WERI-Rb-1 (cell line): Measurements from ENCODE around the gene SHC2.
"Not testable (repeated sequence)": the region's sequence is repeated elsewhere in the genome, so short reads cannot be mapped to it uniquely, and the experiment has no call there.

Experiments
- DNase-seq: peaks from one replicate; pipeline ENCODE4 v3.0.0-alpha.2; 2020
- H3K27ac ChIP-seq: fragments of 250-450 bp; sonication (Bioruptor Pico); 2 replicates; pipeline ENCODE4 v1.5.1; 2020; ENCODE audit warnings: mild to moderate bottlenecking, moderate library complexity
- H3K27me3 ChIP-seq: fragments of 250-450 bp; sonication (Bioruptor Pico); 2 replicates; pipeline ENCODE4 v1.5.1; 2021; ENCODE audit warnings: mild to moderate bottlenecking, low read depth, moderate library complexity; ENCODE audit not compliant: insufficient read depth, severe bottlenecking
- H3K36me3 ChIP-seq: fragments of 250-450 bp; sonication (Bioruptor Pico); 2 replicates; pipeline ENCODE4 v1.5.1; 2020; ENCODE audit warnings: mild to moderate bottlenecking, moderate library complexity
- H3K4me3 ChIP-seq: 2 replicates; pipeline ENCODE4 v1.5.1; 2011; ENCODE audit warnings: low read depth, mild to moderate bottlenecking, control low read depth, low read length
- H3K9me3 ChIP-seq: fragments of 250-450 bp; sonication (Bioruptor Pico); 2 replicates; pipeline ENCODE4 v1.5.1; 2021; ENCODE audit warnings: mild to moderate bottlenecking, moderate library complexity; ENCODE audit not compliant: severe bottlenecking
- CTCF ChIP-seq: IDR thresholded peaks from 2 replicates; pipeline ENCODE4 v1.5.1; 2011; ENCODE audit warnings: low read depth, mild to moderate bottlenecking, control low read depth, inconsistent platforms, low read length

SHC2 gene

GRCh38 chr19:399370-399769, 61.5 kb downstream of the SHC2 start:
- Histone ChIP-seq H3K27ac (no peak overlapping the region), H3K36me3 (no peaks in the 10 kb centered on the region), H3K4me3 (no peak overlapping the region), H3K27me3 (no peaks in the 10 kb centered on the region), H3K9me3 (peaks cover 2% of the 10 kb centered on the region)
- no peak for TF ChIP-seq CTCF
- no peak for DNase-seq

- no peak overlapping the region for H3K27ac ChIP-seq
- H3K27me3 ChIP-seq: no peaks in the 10 kb centered on the region
- H3K4me3 ChIP-seq: no peak overlapping the region
- H3K9me3 ChIP-seq: peaks cover 2% of the 10 kb centered on the region
- DNase-seq: no peak
- no peaks in the 10 kb centered on the region for H3K36me3 ChIP-seq
- no peak for TF ChIP-seq CTCF
Measured at GRCh38 chr19:398719-399118, 62.1 kb downstream of the SHC2 start.

GRCh38 chr19:397941-398706, 62.7 kb downstream of the SHC2 start:
- Histone ChIP-seq H3K9me3 (peaks cover 4% of the 10 kb centered on the region), H3K27me3 (no peaks in the 10 kb centered on the region), H3K27ac (no peak overlapping the region), H3K36me3 (no peaks in the 10 kb centered on the region), H3K4me3 (no peak overlapping the region)
- no peak for DNase-seq
- TF ChIP-seq CTCF: no peak

GRCh38 chr19:397321-397720, 63.5 kb downstream of the SHC2 start:
- H3K27me3 ChIP-seq: no peaks in the 10 kb centered on the region
- no peak overlapping the region for H3K27ac ChIP-seq
- no peaks in the 10 kb centered on the region for H3K36me3 ChIP-seq
- no peak for TF ChIP-seq CTCF
- H3K4me3 ChIP-seq: no peak overlapping the region
- peaks cover 5% of the 10 kb centered on the region for H3K9me3 ChIP-seq
- DNase-seq: no peak

GRCh38 chr19:395467-395866, 65.4 kb downstream of the SHC2 start:
- no peak for DNase-seq
- H3K27me3 ChIP-seq: no peaks in the 10 kb centered on the region
- peaks cover 5% of the 10 kb centered on the region for H3K9me3 ChIP-seq
- H3K36me3 ChIP-seq: no peaks in the 10 kb centered on the region
- TF ChIP-seq CTCF: no peak
- no peak overlapping the region for H3K27ac ChIP-seq
- no peak overlapping the region for H3K4me3 ChIP-seq

- H3K27me3 ChIP-seq, H3K36me3 ChIP-seq, H3K9me3 ChIP-seq, H3K4me3 ChIP-seq, DNase-seq, H3K27ac ChIP-seq: not testable (repeated sequence)
Measured at GRCh38 chr19:394857-395256, 66.0 kb downstream of the SHC2 start.

GRCh38 chr19:393560-393959, 67.3 kb downstream of the SHC2 start:
- H3K9me3 ChIP-seq, H3K36me3 ChIP-seq, H3K4me3 ChIP-seq, H3K27ac ChIP-seq, H3K27me3 ChIP-seq, DNase-seq: not testable (repeated sequence)
